HEK293 (cell line): ENCODE data around the gene CSF2RB.

Experiments used
- CTCF ChIA-PET: fragments of 350-600 bp; formaldehyde crosslinking; extraction: SDS; loops from one replicate; lab custom pipeline; 2021; ENCODE audit warnings: antibody characterized with exemption; lab: Yijun Ruan, JAX
- POLR2A ChIA-PET: fragments of 300-600 bp; formaldehyde crosslinking; extraction: SDS; loops from one replicate; lab custom pipeline; 2020; ENCODE audit warnings: antibody characterized with exemption, inconsistent platforms; lab: Yijun Ruan, JAX
- H3K27ac ChIP-seq: fragments of 200-500 bp; sonication (Bioruptor generic); 2 replicates; pipeline ENCODE4 v1.5.1; 2014; ENCODE audit warnings: low read depth, low read length, control low read depth, inconsistent platforms; ENCODE audit errors: extremely low read depth
- H3K36me3 ChIP-seq, 2 experiments: fragments of 200-500 bp in 1 of 2; sonication (Bioruptor generic) in 1 of 2; 1 replicate in 1 of 2; 2 replicates in 1 of 2; pipeline ENCODE4 v1.5.1; 2014 to 2017; ENCODE audit warnings: inconsistent platforms in 2 of 2, low read length in 2 of 2; ENCODE audit not compliant: control insufficient read depth in 2 of 2, insufficient read depth in 1 of 2
- H3K4me1 ChIP-seq: fragments of 200-500 bp; sonication (Bioruptor generic); 2 replicates; pipeline ENCODE4 v1.5.1; 2014; ENCODE audit warnings: mild to moderate bottlenecking, low read length, inconsistent platforms; ENCODE audit not compliant: control insufficient read depth, insufficient read depth
- H3K4me3 ChIP-seq: 2 replicates; pipeline ENCODE4 v1.5.1; 2011; ENCODE audit warnings: low read depth, mild to moderate bottlenecking, control low read depth, low read length, moderate library complexity
- H3K9me3 ChIP-seq: fragments of 200-500 bp; sonication (Bioruptor generic); 2 replicates; pipeline ENCODE4 v1.5.1; 2014; ENCODE audit warnings: low read depth, low read length, inconsistent platforms; ENCODE audit not compliant: control insufficient read depth, insufficient read depth
- GLI4 ChIP-seq: fragments of 450-650 bp; formaldehyde crosslinking; IDR thresholded peaks from 2 replicates; pipeline ENCODE4 v1.5.1; 2016; ENCODE audit warnings: missing biosample characterization, missing genetic modification characterization
- TRIM28 ChIP-seq: IDR thresholded peaks from 2 replicates; pipeline ENCODE4 v1.6.1; 2011; ENCODE audit warnings: low read length, control low read depth, borderline replicate concordance
- TSHZ1 ChIP-seq: fragments of 450-650 bp; formaldehyde crosslinking; IDR thresholded peaks from 2 replicates; pipeline ENCODE4 v1.5.1; 2016; ENCODE audit warnings: missing biosample characterization, missing genetic modification characterization, borderline replicate concordance
- ZNF148 ChIP-seq: fragments of 450-650 bp; formaldehyde crosslinking; IDR thresholded peaks from 2 replicates; pipeline ENCODE4 v1.5.0; 2017; ENCODE audit warnings: missing biosample characterization, missing genetic modification characterization, borderline replicate concordance
- ZNF214 ChIP-seq: fragments of 450-650 bp; formaldehyde crosslinking; IDR thresholded peaks from 2 replicates; pipeline ENCODE4 v1.5.1; 2017; ENCODE audit warnings: missing biosample characterization, mild to moderate bottlenecking, missing genetic modification characterization, borderline replicate concordance
- ZNF341 ChIP-seq: fragments of 450-650 bp; formaldehyde crosslinking; IDR thresholded peaks from 2 replicates; pipeline ENCODE4; 2016; ENCODE audit warnings: low read depth, missing biosample characterization, missing genetic modification characterization
- ZNF350 ChIP-seq: fragments of 450-650 bp; formaldehyde crosslinking; IDR thresholded peaks from 2 replicates; pipeline ENCODE4 v1.5.0; 2017; ENCODE audit warnings: missing biosample characterization, mild to moderate bottlenecking, missing genetic modification characterization
- ZNF391 ChIP-seq: fragments of 450-650 bp; formaldehyde crosslinking; IDR thresholded peaks from 2 replicates; pipeline ENCODE4 v1.5.1; 2016; ENCODE audit warnings: low read depth, missing biosample characterization, missing genetic modification characterization, borderline replicate concordance
- ZNF510 ChIP-seq: fragments of 450-650 bp; formaldehyde crosslinking; IDR thresholded peaks from 2 replicates; pipeline ENCODE4 v1.5.1; 2018; ENCODE audit warnings: mild to moderate bottlenecking, missing genetic modification characterization, missing biosample characterization; ENCODE audit not compliant: insufficient replicate concordance
- ZNF544 ChIP-seq: fragments of 450-650 bp; formaldehyde crosslinking; IDR thresholded peaks from 2 replicates; pipeline ENCODE4 v1.5.0; 2017; ENCODE audit warnings: missing biosample characterization, missing genetic modification characterization
- ZSCAN30 ChIP-seq: fragments of 450-650 bp; IDR thresholded peaks from 2 replicates; pipeline ENCODE4 v1.5.1; 2018; ENCODE audit warnings: missing biosample characterization, mild to moderate bottlenecking, missing genetic modification characterization, moderate library complexity
- TF ChIP-seq, protein P1 (sequence below): fragments of 450-650 bp; formaldehyde crosslinking; IDR thresholded peaks from 2 replicates; pipeline ENCODE4 v1.5.1; 2016; ENCODE audit warnings: missing biosample characterization, missing genetic modification characterization, borderline replicate concordance
- TF ChIP-seq, protein P2 (sequence below): fragments of 450-650 bp; formaldehyde crosslinking; IDR thresholded peaks from 2 replicates; pipeline ENCODE4 v1.5.1; 2016; ENCODE audit warnings: missing biosample characterization, missing genetic modification characterization
- TF ChIP-seq, protein P3 (sequence below): fragments of 450-650 bp; formaldehyde crosslinking; IDR thresholded peaks from 2 replicates; pipeline ENCODE4 v1.5.1; 2016; ENCODE audit warnings: missing biosample characterization, missing genetic modification characterization

The CSF2RB gene

GRCh38 chr22:36916034-36916433 is 2.6 kb downstream of the CSF2RB start:
- TF ChIP-seq ZNF391 (tag by site-specific recombination) (no peak), GLI4 (tag by site-specific recombination) (no peak), ZNF341 (no peak), TSHZ1 (tag by site-specific recombination) (no peak)
- TF ChIP-seq, protein P1, sequence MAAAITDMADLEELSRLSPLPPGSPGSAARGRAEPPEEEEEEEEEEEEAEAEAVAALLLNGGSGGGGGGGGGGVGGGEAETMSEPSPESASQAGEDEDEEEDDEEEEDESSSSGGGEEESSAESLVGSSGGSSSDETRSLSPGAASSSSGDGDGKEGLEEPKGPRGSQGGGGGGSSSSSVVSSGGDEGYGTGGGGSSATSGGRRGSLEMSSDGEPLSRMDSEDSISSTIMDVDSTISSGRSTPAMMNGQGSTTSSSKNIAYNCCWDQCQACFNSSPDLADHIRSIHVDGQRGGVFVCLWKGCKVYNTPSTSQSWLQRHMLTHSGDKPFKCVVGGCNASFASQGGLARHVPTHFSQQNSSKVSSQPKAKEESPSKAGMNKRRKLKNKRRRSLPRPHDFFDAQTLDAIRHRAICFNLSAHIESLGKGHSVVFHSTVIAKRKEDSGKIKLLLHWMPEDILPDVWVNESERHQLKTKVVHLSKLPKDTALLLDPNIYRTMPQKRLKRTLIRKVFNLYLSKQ: no peak
- H3K9me3 ChIP-seq: no peaks in the 10 kb centered on the region
- no peak overlapping the region for H3K27ac ChIP-seq
- no peaks in the 10 kb centered on the region for H3K4me1 ChIP-seq
- no peak overlapping the region for H3K4me3 ChIP-seq
- H3K36me3 ChIP-seq: no peaks in the 10 kb centered on the region
- ChIA-PET POLR2A (no interaction called here), CTCF (interaction anchor here (0.7 kb wide), 1 partner anchor 81 kb away, joined by 3 read pairs; no protein-coding TSS in a partner anchor)

DNA sequence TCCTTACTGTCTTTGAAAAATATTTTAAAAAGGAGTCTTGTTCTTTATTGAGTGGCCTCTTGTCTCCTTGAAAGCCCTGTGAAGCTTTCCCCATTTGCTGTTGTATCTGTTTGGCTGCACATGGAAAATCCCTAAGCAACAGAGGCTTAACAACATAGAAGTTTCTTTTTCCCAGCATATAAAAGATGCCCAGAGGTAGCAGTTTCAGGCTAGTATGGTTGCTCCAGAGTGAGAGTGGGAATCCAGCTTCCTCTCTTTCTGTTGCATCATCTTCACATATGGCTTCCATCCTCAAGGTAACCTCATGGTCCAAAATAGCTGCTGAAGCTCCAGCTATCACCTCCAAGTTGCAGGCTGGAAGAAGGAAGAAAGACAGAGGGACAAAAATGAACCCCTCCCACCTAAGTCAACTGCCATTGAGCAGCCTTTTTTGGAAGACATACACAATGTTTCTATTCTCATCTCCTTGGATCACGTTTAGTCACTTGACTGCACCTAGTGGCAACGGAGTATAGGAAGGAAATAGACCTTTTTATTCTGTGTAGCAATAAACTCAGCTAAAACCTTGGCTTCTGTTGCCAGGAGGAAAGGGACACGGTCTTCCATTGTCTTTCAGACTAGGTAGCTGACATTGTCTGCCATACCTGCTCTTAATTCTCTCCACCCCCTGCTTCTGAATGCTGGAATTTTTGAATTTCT is 5.3 kb downstream of the CSF2RB start:
- Histone ChIP-seq H3K4me3 (no peak overlapping the region), H3K36me3 (no peaks in the 10 kb centered on the region), H3K4me1 (no peaks in the 10 kb centered on the region), H3K9me3 (no peaks in the 10 kb centered on the region), H3K27ac (no peak overlapping the region)
- TF ChIP-seq, protein P2, sequence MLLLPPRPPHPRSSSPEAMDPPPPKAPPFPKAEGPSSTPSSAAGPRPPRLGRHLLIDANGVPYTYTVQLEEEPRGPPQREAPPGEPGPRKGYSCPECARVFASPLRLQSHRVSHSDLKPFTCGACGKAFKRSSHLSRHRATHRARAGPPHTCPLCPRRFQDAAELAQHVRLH (tag by site-specific recombination): 0 out of 2 replicates have a peak, but pooled peaks have one; percentile 27
- no peak for TF ChIP-seq ZNF350
- TF ChIP-seq TRIM28: 0 out of 2 replicates have a peak, but pooled peaks have one; percentile 27
- ChIA-PET CTCF (interaction anchor here (1.4 kb wide), 1 partner anchor 62 kb away, joined by 3 read pairs; no protein-coding TSS in a partner anchor), POLR2A (interaction anchor here (0.5 kb wide), 1 partner anchor 636 kb away, joined by 3 read pairs; no protein-coding TSS in a partner anchor)

DNA sequence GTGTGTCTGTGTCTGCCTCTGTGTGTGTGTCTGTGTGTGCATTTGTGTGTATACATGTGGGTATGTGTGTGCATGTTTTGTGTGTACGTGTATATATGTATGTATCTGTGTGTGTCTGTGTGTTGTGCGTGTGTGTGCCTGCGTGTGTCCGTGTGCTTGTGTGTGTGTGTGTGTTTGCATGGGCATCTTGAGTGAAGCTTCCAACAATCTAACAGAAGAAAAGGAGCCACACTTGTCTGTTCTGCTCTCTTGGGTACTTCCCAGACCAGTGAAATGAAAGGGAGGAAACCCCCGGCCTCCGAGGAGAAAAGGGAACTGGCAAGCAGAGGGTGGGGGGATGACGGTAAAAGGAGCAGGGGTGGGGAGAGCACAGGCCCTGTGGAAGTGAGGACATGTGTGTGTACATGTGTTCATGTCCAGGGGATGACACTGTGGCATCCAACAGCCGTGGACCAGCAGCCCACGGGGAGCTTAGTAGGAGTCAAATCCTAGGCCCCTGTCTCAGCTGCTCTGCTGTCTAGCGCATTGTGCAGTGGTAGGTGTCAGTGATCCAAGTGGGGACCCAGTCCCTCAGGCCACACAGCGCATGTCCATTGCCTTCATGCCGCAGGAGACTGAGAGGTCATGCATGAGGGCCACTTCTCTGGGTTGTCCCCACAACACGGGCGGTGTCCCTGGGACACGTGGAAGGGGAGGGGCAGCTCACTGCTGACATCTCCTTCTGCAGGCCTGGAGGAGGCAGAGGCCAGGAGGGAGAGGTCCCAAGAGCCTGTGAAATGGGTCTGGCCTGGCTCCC is 8.1 kb downstream of the CSF2RB start:
- POLR2A ChIA-PET: no interaction called here
- CTCF ChIA-PET: no interaction called here
- TF ChIP-seq, protein P3, sequence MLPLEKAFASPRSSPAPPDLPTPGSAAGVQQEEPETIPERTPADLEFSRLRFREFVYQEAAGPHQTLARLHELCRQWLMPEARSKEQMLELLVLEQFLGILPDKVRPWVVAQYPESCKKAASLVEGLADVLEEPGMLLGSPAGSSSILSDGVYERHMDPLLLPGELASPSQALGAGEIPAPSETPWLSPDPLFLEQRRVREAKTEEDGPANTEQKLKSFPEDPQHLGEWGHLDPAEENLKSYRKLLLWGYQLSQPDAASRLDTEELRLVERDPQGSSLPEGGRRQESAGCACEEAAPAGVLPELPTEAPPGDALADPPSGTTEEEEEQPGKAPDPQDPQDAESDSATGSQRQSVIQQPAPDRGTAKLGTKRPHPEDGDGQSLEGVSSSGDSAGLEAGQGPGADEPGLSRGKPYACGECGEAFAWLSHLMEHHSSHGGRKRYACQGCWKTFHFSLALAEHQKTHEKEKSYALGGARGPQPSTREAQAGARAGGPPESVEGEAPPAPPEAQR (tag by site-specific recombination): no peak
- no peak for TF ChIP-seq ZNF510
- no peak for TF ChIP-seq ZSCAN30
- TF ChIP-seq ZNF214 (tag by site-specific recombination): no peak
- no peak for TF ChIP-seq ZNF148 (tag by site-specific recombination)
- no peak for TF ChIP-seq ZNF544 (tag by site-specific recombination)
- no peak for TF ChIP-seq TSHZ1 (tag by site-specific recombination)

More for the DNA sequence above, 8.1 kb downstream of the CSF2RB start:
- Histone ChIP-seq H3K27ac (no peak overlapping the region), H3K4me1 (no peaks in the 10 kb centered on the region), H3K36me3 (no peaks in the 10 kb centered on the region), H3K9me3 (no peaks in the 10 kb centered on the region), H3K4me3 (no peak overlapping the region)
